Measurements from ENCODE around the gene NOC4L. TPM values are rescaled to one million over a fixed set of nuclear protein-coding genes. Genes with fewer than 3 reads are reported as not detected.

NOC4L gene
- total RNA-seq, 1 experiment from 2014 or later, result 29.8 TPM

DNA sequence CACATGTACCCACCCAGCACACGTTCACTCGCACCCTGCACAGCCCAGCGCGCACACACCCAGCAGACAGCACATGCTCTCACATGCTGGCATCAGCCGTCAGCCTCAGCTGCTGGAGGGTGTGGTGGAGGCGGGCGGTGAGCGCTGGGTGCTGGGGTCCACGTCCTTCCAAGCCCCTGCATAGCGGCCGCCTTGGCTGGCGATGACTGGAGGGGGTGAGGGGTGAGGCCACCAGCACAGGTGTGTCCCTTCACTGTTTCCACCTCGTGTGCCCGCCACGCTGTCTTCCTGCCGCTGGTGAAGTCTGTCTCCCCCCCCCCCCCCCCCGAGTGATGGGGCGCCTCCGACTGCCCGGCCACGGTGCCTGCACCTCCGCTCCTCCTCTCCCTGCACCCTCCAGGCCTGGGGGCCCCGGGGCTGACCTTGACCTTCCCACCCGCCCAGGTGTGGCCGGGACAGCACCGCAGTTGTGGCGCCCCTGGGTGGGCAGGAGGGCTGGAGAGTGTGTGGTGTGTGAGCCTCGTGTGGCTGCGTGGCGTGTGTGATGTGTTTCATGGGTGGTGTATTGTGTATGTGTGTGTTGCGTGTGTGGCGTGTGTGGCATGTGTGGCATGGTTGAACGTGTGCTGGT lies 37.4 kb downstream of the NOC4L start:
- ATAC-seq (no peak), DNase-seq (ENCODE audit: low read depth, low spot score) (no peak)
- TF ChIP-seq POLR2AphosphoS5 (IDR thresholded peaks at IDR 0.05; ENCODE audit: low read depth, low read length) (no peak), TCF7L2 (IDR thresholded peaks at IDR 0.05; ENCODE audit: low read depth, low read length) (no peak), REST (IDR thresholded peaks at IDR 0.05; ENCODE audit: insufficient read depth in 1 of 2, low read depth in 2 of 2, low read length in 1 of 2) (no peak), CTCF (IDR thresholded peaks at IDR 0.05) (no peak), SIN3A (IDR thresholded peaks at IDR 0.05; ENCODE audit: borderline replicate concordance, insufficient read depth, low read depth, low read length) (no peak)
- CTCF ChIA-PET, result no interaction called here
- peaks cover 9% of the 10 kb centered on the region for H3K27me3 ChIP-seq (ENCODE audit: control insufficient read depth, insufficient read depth, low read length)
- no peak overlapping the region for H3K4me3 ChIP-seq (ENCODE audit: low read depth in 2 of 2, low read length in 2 of 2)
- H3K27ac ChIP-seq (ENCODE audit: low read length), result no peak overlapping the region
- POLR2A ChIA-PET, result no interaction called here
- peaks cover 4% of the 10 kb centered on the region; the same call in 1 of the 2 replicates for H3K4me1 ChIP-seq (ENCODE audit: control insufficient read depth, insufficient read depth, low read length)
- in situ Hi-C loops (cut with HindIII; ENCODE audit: low pct_unique_long_range_greater_than_20kb, low sequenced_read_pairs) (no loop called here), intact Hi-C loops (cut with micrococcal nuclease; ENCODE audit: unreplicated experiment) (no loop called here)
- BruUV-seq (replicated peaks), result no TSS peak
- no peaks in the 10 kb centered on the region for H3K36me3 ChIP-seq (ENCODE audit: control insufficient read depth, insufficient read depth, low read length)
- H3K9me3 ChIP-seq (ENCODE audit: control insufficient read depth, insufficient read depth, low read depth, low read length), result no peaks in the 10 kb centered on the region

DNA sequence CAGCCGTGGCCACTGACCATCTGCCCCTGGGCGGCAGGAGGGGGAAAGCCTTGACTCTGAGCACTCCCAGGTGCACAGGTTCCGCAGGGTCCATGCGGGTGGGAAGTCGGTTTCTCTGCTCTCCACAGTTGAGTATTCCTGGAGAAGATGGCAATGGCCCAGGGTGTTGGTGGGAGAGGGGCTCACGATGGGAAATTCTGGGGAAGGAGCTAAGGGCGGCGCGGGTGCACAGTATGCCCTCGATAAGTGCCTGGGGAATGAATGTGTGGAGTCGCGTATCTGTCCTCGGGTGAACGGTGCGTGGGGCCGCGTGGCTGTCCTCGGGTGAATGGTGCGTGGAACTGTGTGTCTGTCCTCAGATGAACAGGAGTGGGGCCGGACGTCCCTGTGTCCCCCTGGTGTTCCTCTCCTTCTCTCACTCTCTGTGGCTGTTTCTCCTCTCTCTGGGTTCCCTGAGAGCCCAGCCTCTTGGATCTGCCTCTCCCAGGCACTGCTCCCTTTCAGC lies 38.0 kb downstream of the NOC4L start:
- Histone ChIP-seq H3K27me3 (ENCODE audit: control insufficient read depth, insufficient read depth, low read length) (peaks cover 9% of the 10 kb centered on the region), H3K27ac (ENCODE audit: low read length) (no peak overlapping the region), H3K36me3 (ENCODE audit: control insufficient read depth, insufficient read depth, low read length) (no peaks in the 10 kb centered on the region), H3K4me1 (ENCODE audit: control insufficient read depth, insufficient read depth, low read length) (peaks cover 4% of the 10 kb centered on the region; the same call in 1 of the 2 replicates), H3K4me3 (ENCODE audit: low read depth in 2 of 2, low read length in 2 of 2) (no peak overlapping the region), H3K9me3 (ENCODE audit: control insufficient read depth, insufficient read depth, low read depth, low read length) (no peaks in the 10 kb centered on the region)
- ATAC-seq, result no peak
- TF ChIP-seq TCF7L2 (IDR thresholded peaks at IDR 0.05; ENCODE audit: low read depth, low read length) (no peak), SIN3A (IDR thresholded peaks at IDR 0.05; ENCODE audit: borderline replicate concordance, insufficient read depth, low read depth, low read length) (no peak)
- DNase-seq (ENCODE audit: low read depth, low spot score), result no peak
- POLR2A ChIA-PET, result no interaction called here
- no TSS peak for BruUV-seq (replicated peaks)
- intact Hi-C loops (cut with micrococcal nuclease; ENCODE audit: unreplicated experiment), result no loop called here
- in situ Hi-C loops (cut with HindIII; ENCODE audit: low pct_unique_long_range_greater_than_20kb, low sequenced_read_pairs), result no loop called here
- CTCF ChIA-PET, result no interaction called here

DNA sequence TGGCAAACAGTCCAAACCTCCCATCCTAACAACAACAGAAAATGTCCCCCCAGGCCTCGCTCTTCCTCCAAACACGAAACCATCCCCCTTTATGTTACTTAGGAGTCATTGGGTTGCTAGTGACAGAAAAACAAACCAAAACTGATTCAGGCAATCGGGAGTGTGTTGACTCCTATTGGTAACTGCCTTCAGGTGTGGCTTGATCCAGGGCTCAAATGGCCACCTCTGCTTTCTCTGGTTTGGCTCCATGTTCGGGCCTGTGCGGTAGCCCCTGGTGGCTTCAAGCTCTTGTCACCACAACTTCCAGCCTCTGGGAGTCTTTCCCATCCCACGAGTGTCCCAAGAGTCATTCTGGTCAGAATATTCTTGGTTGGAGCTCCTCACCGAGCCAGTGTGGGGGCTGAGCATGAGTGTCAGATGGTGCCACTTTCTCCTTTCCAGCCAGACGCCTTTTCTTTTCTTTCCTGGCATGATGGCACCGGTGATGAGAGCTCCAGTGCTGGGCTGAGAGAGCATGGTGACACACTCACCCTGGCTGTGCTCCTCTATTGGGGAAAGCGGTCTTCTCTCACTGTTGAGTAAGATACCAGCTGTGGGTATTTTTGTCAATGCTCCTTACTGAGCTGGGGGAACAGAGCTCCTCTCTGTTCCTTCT lies 38.6 kb downstream of the NOC4L start:
- no peak overlapping the region for H3K4me3 ChIP-seq (ENCODE audit: low read depth in 2 of 2, low read length in 2 of 2)
- H3K4me1 ChIP-seq (ENCODE audit: control insufficient read depth, insufficient read depth, low read length), result peaks cover 4% of the 10 kb centered on the region; the same call in 1 of the 2 replicates
- in situ Hi-C loops (cut with HindIII; ENCODE audit: low pct_unique_long_range_greater_than_20kb, low sequenced_read_pairs) (no loop called here), intact Hi-C loops (cut with micrococcal nuclease; ENCODE audit: unreplicated experiment) (no loop called here)
- TF ChIP-seq SIN3A (IDR thresholded peaks at IDR 0.05; ENCODE audit: borderline replicate concordance, insufficient read depth, low read depth, low read length), result no peak
- TF ChIP-seq REST (IDR thresholded peaks at IDR 0.05; ENCODE audit: insufficient read depth in 1 of 2, low read depth in 2 of 2, low read length in 1 of 2), result no peak
- TF ChIP-seq CTCF (IDR thresholded peaks at IDR 0.05), result no peak
- no peak for TF ChIP-seq TCF7L2 (IDR thresholded peaks at IDR 0.05; ENCODE audit: low read depth, low read length)
- peaks cover 9% of the 10 kb centered on the region for H3K27me3 ChIP-seq (ENCODE audit: control insufficient read depth, insufficient read depth, low read length)
- ChIA-PET CTCF (no interaction called here), POLR2A (no interaction called here)
- H3K36me3 ChIP-seq (ENCODE audit: control insufficient read depth, insufficient read depth, low read length), result no peaks in the 10 kb centered on the region
- DNase-seq (ENCODE audit: low read depth, low spot score), result no peak
- no peak overlapping the region for H3K27ac ChIP-seq (ENCODE audit: low read length)
- BruUV-seq (replicated peaks), result no TSS peak
- H3K9me3 ChIP-seq (ENCODE audit: control insufficient read depth, insufficient read depth, low read depth, low read length), result no peaks in the 10 kb centered on the region
- no peak for ATAC-seq
